ENCODE data around the gene ANKRD33.

Gene ANKRD33

DNA sequence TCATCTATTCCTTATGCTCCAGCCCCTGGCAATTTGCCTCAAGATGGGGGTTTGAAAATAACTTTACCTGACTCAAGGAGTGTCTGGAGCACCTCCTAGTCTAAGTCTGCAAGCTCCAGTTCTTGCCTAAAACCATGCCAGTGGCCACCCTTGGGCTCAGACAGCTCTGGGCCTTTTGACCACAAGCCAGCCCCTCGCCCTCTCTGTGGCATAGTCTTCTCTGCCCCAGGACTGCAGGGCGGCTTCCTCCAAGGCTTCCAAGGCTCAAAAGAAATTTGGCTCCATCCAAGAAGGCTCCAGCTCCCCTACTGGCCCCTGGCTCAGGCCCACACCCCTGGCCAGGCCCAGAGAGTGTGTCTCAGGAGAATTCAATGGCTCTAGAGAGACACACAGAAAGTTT lies 34.2 kb downstream of the ANKRD33 start:
- DNase-seq = no peak

DNA sequence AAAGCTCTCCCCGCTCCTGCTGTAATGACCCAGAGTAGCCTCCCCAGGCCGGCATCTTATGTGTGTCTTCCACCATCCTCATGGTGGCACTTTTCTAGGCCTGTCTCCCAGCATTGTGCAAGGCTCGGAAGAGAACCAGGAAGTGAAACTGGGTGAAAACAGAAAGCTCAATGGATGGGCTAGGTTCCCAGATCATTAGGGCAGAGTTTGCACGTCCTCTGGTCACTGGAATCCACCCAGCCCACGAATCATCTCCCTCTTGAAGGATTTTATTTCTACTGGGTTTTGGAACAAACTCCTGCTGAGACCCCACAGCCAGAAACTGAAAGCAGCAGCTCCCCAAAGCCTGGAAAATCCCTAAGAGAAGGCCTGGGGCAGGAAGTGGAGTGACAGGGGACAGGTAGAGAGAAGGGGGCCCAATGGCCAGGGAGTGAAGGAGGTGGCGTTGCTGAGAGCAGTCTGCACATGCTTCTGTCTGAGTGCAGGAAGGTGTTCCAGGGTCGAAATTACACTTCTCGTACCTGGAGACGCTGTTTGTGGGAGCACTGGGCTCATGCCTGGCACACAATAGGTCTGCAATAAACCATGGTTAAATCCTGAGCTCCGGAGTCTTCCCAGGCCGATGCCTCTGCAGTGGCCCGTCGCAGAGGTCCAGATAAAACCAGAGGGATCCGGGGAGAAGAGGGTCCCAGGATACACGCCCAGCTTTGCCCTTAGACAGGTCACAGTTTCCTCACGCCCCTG lies 35.0 kb downstream of the ANKRD33 start:
- DNase-seq = no peak

DNA sequence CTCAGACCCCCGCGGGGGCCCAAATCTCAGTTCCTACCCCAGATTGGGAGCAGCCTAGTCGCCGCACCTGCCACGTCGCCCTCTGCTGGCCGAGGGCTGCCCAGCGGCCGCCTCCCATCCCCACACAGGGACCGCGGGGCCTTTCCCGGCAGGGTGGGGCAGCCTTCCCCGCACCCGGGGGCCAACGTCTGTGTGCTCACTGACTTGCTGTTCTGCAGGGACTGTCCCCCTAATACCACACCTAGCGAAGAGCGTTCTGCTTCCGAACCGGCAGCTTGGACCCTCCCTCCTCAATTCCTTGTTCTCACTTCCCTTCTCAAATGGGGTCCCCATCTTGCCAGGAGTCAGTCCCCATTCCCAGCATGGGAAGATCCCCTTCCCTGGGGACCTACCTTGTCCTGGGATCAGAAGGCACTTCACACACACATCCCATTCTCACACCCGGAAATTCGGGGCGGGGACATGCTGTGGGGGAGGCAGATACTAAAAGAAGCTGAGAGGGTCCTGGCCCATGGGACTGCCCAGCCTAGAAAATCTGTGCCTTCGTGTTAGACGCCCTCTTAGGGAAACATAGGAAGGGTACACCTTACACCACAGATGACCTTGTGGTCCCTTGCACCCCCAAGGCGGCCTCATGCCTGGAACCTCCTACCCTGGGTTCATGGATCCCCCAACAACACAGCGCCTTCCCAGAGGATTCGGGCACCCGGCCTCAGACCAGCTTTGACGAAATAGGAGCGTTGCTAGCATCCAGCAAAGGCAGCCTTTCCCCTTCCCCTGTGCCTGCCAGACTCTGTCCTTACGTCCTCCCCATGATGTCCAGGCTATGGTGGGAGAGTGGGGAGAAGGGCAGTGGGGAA lies 35.8 kb downstream of the ANKRD33 start:
- DNase-seq = no peak

DNA sequence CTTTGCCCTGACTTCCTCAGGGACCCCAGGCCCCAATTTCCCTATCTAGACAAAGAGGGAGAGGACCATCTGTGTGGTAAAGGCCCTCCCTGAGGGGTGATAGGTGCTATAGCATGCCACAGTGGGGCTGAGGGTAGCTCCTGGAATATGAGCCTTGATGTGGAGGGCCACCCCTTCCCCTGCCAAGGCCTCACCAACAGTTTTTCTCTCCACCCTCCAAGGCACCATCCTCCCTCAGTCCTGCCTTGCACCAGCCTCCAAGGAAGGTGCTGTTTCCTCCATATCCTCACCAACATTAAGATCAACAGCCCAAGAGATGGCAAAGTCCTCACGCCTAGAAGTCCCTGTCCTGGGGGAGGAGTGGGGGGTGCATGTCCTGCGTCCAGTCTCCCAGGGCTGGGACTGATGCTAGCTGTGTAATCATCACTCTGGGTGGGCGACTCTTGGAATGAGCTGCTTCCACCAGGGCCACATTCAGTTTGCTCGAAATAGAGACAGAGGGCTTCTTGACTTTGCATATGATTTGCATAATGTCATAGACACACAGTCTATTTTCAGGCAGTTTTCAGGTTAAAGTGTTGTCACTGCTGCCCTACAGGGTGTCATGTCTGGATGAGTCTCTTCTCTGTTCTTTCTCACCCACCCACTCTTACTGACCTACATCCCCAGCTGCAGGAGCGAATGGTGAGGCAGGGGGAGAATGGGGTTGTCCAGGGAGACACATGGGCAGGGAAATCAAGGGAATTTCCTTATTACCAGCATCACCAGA lies 36.8 kb downstream of the ANKRD33 start:
- no peak for DNase-seq

DNA sequence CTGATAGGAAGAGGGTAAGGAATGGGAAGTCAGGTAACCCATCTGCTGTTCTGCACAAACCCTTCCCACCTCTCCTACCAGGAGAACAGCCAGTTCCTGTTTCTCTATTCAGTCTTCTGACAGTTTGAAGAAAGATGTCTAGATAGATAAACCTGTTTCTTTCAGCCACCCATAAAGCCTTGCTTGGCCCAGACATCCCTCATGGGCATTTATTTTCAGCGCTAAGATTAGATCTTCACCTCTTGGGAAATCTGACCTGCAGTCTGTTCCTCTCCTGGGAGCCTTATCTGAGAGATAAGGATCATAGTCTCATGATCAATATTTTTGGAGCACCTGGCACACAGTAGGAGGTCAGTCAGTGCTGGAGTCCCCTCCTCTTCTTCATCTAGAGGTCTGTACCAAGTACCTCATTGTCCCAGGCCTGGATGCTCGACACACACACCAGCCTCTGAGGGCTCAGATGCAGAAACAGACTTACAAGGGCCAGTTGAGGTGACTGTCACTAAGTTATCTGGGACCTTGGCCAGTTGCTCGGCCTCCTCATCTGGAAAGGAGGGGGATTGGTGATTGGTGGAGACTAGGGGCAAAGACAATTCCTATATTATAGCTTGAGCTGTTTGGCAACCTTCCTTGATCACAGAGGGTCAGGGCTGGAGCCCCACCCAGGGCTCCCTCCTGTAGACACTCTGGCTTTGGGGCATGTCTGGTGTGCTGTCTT lies 37.6 kb downstream of the ANKRD33 start:
- no peak for DNase-seq

DNA sequence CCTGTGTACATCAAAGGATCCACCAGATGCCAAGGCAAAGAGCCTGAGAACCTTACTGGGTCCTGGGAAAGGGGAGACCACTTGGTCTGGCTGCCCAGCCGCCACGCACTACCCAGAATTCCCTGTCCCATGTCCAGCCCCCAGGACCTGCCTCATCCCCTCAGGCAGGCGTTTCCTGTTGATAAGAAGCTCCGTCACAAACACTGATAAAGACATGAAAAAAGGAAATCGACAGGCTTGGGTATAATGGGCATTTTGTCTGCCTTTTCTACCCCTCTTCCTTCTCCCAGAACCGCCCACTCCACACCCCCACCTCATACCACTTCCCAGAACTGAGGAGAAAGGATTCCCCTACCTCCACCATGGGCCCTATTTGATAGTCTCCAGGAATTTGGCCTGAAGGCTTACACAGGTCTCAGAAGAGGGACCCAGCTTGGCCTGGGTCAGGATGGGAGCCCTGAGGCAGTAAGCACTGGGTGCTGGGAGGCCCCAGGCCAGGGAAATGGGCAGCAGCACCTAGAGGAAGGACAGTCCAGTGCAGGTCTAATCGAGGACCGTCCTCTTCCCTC lies 38.2 kb downstream of the ANKRD33 start:
- no peak for DNase-seq

DNA sequence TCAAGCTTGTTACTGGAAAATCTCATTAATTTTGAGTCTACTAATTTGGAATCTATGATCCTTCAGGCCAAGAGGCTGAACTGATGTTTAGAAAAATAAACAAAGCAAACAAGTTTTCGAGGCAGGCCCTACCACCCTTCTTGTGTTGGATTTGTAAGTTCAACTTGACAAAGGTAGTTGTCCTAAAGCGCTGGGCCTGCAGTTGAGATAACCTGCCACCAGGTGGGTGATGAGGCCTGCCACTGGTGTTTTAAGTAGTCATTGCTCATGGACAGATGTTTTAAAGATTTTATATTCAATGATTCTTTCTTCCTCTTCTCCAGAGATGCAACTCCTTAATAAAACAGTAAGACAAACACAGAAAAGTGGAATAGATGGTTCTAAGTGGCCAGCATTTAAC lies 38.8 kb downstream of the ANKRD33 start:
- DNase-seq = no peak

DNA sequence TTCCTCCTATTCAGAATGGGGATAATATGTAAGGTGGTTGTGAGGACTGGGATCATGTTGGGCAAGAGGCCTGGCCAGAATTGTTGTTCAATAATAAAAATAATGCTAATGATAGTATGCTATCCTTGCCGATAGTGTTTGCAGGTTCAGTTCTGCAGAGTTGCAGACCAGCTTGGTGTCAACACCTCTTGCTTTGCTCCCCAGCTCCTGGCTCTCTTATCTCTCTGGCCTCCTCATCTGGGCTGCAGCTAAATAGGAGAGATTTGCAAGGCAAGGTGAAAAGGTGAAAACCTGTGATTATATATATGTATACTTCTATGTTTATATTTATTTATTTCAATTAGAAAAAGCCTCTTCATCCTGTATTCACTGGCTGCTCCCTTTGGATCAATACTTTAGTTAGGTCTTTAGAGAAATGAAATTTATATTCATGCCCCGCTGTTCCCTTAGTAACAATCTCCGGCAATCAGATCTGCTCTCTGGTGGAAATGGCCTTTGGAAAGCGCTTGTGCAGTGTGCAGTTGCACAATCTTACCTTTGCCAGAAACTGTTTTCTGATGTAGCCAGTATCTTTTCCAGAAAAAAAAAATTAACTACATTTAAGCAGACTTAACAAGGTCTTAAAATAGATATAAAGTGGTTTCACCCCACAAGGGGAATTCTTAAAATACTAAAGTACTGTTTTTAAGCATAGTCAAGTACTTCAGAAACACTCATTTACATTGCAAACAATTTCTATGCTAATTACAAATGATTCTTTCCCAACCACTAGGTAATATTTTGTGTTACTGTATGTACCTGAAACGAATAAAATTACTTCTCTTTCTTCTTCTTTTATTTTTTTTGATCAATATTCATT lies 44.5 kb downstream of the ANKRD33 start:
- DNase-seq = no peak

DNA sequence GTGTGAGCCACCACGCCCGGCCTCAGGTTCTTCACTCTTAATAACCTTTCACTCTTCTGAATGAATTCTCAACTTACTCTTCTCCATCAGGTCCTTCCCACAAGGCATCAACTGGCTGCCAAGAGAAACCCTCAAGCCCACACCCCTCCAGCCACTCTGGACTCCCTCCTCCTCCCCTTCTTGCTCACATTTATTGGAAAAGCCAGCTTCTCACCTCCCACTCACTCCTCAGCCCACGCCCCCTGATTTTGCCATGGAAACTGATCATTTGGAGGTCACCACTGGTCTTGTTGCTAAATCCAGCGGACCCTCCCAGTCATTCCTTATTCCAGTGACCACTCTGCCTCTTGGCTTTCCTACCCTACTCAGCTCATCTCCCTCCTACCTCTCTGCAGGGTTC lies 46.2 kb downstream of the ANKRD33 start:
- no peak for DNase-seq

DNA sequence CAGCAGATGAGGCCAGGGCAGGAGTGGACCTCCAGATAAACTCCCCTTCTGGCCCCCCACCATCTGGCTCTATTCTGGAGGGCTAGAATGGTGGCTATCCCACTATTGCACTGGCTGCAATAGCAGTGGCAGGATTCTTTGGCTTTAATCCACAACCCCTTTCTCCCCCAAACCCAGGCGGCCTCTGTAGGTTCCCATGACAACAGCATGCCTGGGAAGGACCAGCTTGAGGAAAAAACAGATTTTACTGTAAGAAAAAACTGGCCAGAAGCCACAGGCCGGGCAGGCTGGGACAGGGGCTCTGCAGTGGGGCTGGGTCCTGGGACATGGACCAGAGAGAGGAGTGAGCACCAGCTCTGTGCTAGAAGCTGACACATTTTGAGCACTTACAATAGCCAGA lies 50.0 kb downstream of the ANKRD33 start:
- no peak for DNase-seq

DNA sequence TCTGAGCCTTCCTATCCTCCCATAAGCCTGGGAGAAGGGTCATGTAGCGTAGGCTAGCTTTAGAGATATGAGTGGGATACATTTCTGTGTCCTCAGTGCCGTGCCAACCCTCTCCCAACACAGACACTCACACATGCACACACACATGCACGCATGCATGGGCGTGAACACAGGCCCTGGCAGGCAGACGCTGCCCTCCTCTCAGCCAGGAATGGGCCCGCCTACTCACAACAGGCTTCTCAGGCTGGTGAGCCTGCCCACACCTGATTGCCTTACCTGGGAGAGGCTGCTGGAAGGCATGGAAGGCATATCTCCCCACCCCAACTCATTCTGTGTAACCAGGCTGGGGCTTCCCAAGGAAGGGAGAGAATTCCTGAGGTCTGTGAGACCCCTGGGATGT lies 50.8 kb downstream of the ANKRD33 start:
- no peak for DNase-seq

DNA sequence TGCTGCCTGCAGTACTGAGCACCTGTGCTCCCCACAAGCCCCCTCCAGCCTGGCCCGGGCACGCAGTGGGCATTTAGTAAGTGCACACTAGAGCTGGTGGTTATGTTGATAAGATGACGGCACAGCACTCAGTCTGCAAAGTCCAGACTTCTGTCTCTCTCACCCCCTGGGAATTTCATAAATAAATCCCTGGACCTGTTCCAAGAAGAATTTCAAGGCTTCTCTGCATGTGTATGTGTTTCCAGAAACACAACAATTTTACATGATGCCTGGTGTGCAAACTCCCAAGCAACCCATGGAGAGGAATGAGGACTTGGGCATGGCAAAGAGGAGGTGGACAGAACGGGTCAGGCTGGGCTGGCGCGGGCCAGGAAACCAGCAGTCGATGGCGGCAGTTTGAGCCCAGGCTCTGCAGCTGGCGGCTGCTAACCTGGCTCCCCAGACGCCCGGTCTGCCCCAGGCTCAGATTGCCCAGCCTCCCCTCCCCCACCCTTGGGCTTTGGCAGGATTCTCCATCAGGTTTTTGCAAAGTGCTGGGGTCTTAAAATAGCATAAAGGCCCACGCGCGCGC lies 53.2 kb downstream of the ANKRD33 start:
- no peak for DNase-seq
